ENCODE measurements around the gene MAP2K4.
"Not testable (repeated sequence)": the region's sequence is repeated elsewhere in the genome, so short reads cannot be mapped to it uniquely, and the experiment has no call there.

The MAP2K4 gene

DNA sequence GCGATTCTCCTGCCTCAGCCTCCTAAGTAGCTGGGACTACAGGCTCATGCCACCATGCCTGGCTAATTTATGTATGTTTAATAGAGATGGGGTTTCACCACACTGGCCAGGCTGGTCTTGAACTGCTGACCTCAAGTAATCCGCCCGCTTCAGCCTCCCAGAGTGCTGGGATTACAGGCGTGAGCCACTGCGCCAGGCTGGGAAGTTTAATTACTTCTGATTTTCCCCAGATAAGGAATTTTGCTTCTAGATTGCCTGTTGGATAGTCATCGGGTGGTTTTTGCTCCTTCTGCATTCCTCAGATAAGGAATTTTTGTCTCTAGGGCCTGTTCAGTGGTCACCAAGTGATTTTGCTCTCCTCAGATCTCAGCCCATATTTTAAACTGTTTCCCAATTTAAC lies 112.5 kb downstream of the MAP2K4 start:
- no peak overlapping the region for H3K4me3 ChIP-seq
- no peak overlapping the region for H3K4me2 ChIP-seq
- H3K36me3 ChIP-seq, result peaks cover 76 to 100% (median 96%) of the 10 kb centered on the region in 11 experiments
- no peak overlapping the region for H3K27ac ChIP-seq
- no peak for TF ChIP-seq Cebpa-rat (IDR thresholded peaks at IDR 0.05)
- H4K20me1 ChIP-seq, result 0 out of 22 replicates have a peak, but pooled peaks cover 0 to 4% (median 0%) of the 10 kb centered on the region in 11 experiments
- no peaks in the 10 kb centered on the region for H3K27me3 ChIP-seq
- H3K4me1 ChIP-seq, result no peaks in the 10 kb centered on the region
- peaks cover 11 to 29% (median 23%) of the 10 kb centered on the region in 11 experiments; a peak in 21 of 22 replicates for H3K9me3 ChIP-seq (replicated peaks in 1 of 11)
- H3K9ac ChIP-seq, result no peak overlapping the region

- no peak overlapping the region for H3K9ac ChIP-seq
- peaks cover 11 to 29% (median 23%) of the 10 kb centered on the region in 11 experiments; a peak in 21 of 22 replicates for H3K9me3 ChIP-seq (replicated peaks in 1 of 11)
- no peaks in the 10 kb centered on the region for H3K27me3 ChIP-seq
- no peak overlapping the region for H3K4me3 ChIP-seq
- no peaks in the 10 kb centered on the region for H3K4me1 ChIP-seq
- no peak for TF ChIP-seq Cebpa-rat (IDR thresholded peaks at IDR 0.05)
- peaks cover 76 to 100% (median 92%) of the 10 kb centered on the region in 11 experiments for H3K36me3 ChIP-seq
- 0 out of 22 replicates have a peak, but pooled peaks cover 0 to 4% (median 0%) of the 10 kb centered on the region in 11 experiments for H4K20me1 ChIP-seq
- no peak overlapping the region for H3K27ac ChIP-seq
- H3K4me2 ChIP-seq, result no peak overlapping the region
These were observed 113.4 kb downstream of the MAP2K4 start for GRCh38 chr17:12134101-12134500.

- peaks cover 72 to 99% (median 90%) of the 10 kb centered on the region in 11 experiments for H3K36me3 ChIP-seq
- H3K4me2 ChIP-seq, result no peak overlapping the region
- H3K9me3 ChIP-seq (replicated peaks in 1 of 11), result peaks cover 11 to 29% (median 23%) of the 10 kb centered on the region in 11 experiments; a peak in 21 of 22 replicates
- no peak overlapping the region for H3K9ac ChIP-seq
- no peak overlapping the region for H3K27ac ChIP-seq
- no peaks in the 10 kb centered on the region for H3K27me3 ChIP-seq
- TF ChIP-seq Cebpa-rat (IDR thresholded peaks at IDR 0.05), result no peak
- H3K4me1 ChIP-seq, result no peaks in the 10 kb centered on the region
- no peaks in the 10 kb centered on the region for H4K20me1 ChIP-seq
- H3K4me3 ChIP-seq, result no peak overlapping the region
These were observed 113.9 kb downstream of the MAP2K4 start for GRCh38 chr17:12134587-12134986.

DNA sequence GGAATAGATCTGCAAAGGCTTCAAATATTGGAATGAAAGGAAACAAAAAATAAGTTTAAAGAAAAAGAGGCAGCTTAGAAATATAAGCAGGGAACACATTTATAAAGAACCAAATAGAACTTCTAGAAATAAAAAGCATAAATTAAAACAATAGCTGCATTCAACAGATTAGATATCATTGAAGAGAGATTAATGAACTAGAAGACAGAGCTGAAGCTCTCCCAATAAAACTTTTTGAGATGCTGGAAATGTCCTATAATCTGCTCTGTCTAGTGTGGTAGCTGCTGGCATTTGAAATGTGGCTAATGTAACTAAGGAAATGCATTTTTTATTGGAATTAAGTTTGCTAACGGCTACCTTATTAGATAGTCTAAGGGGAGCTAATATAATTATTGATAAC lies 115.6 kb downstream of the MAP2K4 start:
- no peaks in the 10 kb centered on the region for H3K27me3 ChIP-seq
- peaks cover 11 to 29% (median 23%) of the 10 kb centered on the region in 11 experiments; a peak in 21 of 22 replicates for H3K9me3 ChIP-seq (replicated peaks in 1 of 11)
- H3K9ac ChIP-seq, result no peak overlapping the region
- TF ChIP-seq Cebpa-rat (IDR thresholded peaks at IDR 0.05), result no peak
- H3K4me2 ChIP-seq, result no peak overlapping the region
- no peak overlapping the region for H3K27ac ChIP-seq
- no peaks in the 10 kb centered on the region for H3K4me1 ChIP-seq
- peaks cover 79 to 99% (median 90%) of the 10 kb centered on the region in 11 experiments for H3K36me3 ChIP-seq
- no peak overlapping the region for H3K4me3 ChIP-seq
- no peaks in the 10 kb centered on the region for H4K20me1 ChIP-seq

GRCh38 chr17:12136646-12137045 lies 116.0 kb downstream of the MAP2K4 start:
- Histone ChIP-seq H3K27ac (no peak overlapping the region), H3K9ac (no peak overlapping the region), H3K4me3 (no peak overlapping the region), H4K20me1 (no peaks in the 10 kb centered on the region), H3K4me2 (no peak overlapping the region), H3K4me1 (no peaks in the 10 kb centered on the region), H3K36me3 (peaks cover 79 to 99% (median 90%) of the 10 kb centered on the region in 11 experiments), H3K9me3 (replicated peaks in 1 of 11) (peaks cover 11 to 29% (median 23%) of the 10 kb centered on the region in 11 experiments; a peak in 21 of 22 replicates), H3K27me3 (no peaks in the 10 kb centered on the region)
- no peak for TF ChIP-seq Cebpa-rat (IDR thresholded peaks at IDR 0.05)

DNA sequence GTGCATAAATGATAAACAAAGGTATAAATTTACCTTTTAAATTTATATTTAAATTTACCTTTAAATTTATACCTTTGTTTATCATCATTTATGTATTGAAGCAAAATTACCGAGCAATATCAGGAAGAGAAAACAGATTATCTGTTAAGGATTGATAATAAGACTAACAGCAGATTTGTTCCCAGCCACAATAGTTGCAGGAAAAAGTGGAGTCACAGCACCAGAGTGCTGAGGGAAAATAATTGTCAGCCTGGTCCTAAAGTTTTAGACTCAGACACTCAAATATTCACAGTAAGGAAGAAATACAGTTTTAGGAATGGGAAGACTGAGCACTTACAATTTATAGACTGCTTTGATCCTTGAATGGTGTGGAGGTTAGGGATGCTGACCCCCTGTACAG lies 117.2 kb downstream of the MAP2K4 start:
- Histone ChIP-seq H3K36me3 (peaks cover 84 to 99% (median 92%) of the 10 kb centered on the region in 11 experiments), H3K4me1 (no peaks in the 10 kb centered on the region), H3K27me3 (no peaks in the 10 kb centered on the region), H3K27ac (no peak overlapping the region), H3K4me2 (no peak overlapping the region), H4K20me1 (no peaks in the 10 kb centered on the region), H3K9ac (no peak overlapping the region), H3K9me3 (replicated peaks in 1 of 11) (peaks cover 11 to 29% (median 23%) of the 10 kb centered on the region in 11 experiments; a peak in 21 of 22 replicates), H3K4me3 (no peak overlapping the region)
- no peak for TF ChIP-seq Cebpa-rat (IDR thresholded peaks at IDR 0.05)

DNA sequence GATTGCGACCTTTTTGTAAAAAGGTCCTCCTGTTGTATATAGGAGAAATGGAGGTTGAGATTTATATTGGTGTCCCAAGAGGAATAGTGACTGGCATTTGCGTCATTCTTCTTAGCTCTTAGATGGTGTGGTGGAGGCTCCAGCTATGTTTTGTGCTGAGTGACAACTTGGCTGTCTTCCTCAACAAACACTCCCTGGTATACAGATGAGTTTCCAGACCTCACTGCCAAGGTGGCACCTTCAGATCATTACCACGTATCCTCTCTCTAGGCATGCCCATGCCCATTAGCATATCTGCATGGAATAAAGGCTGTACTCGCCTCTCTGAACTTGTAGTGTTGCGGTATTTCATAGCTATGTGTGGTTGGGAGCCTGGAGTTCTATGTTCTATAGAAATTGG lies 120.0 kb downstream of the MAP2K4 start:
- Histone ChIP-seq H4K20me1 (no peaks in the 10 kb centered on the region), H3K9me3 (replicated peaks in 1 of 11) (peaks cover 4 to 18% (median 14%) of the 10 kb centered on the region in 11 experiments; a peak in 20 of 22 replicates), H3K4me3 (no peak overlapping the region), H3K4me2 (no peak overlapping the region), H3K27me3 (no peaks in the 10 kb centered on the region), H3K4me1 (no peaks in the 10 kb centered on the region), H3K9ac (no peak overlapping the region), H3K27ac (no peak overlapping the region), H3K36me3 (peaks cover 73 to 99% (median 88%) of the 10 kb centered on the region in 11 experiments)
- TF ChIP-seq Cebpa-rat (IDR thresholded peaks at IDR 0.05), result no peak

- not testable (repeated sequence) for H3K27ac ChIP-seq, H4K20me1 ChIP-seq, H3K4me3 ChIP-seq, H3K4me1 ChIP-seq, H3K4me2 ChIP-seq, H3K27me3 ChIP-seq, H3K9ac ChIP-seq, H3K36me3 ChIP-seq
- H3K9me3 ChIP-seq (replicated peaks in 1 of 11), result peaks cover 8 to 25% (median 17%) of the 10 kb centered on the region in 11 experiments; a peak in 21 of 22 replicates
These were observed 141.5 kb downstream of the MAP2K4 start for GRCh38 chr17:12162187-12162586.

DNA sequence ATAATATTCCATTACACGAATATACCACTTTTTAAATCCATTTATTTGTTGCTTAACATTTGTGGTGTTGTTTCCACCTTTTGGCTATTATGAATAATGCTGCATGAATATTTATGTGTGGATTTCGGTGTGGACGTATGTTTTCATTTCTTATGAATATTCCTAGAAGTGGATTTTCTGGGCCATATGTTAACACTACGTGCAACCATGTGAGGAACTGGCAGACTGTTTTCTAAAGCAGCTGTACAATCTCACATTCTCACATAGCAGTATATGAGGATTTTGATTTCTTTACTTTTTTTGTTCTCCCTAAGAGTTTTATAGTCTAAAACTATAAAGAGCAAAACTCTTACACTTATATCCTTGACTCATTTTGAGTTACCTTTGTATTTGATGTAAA lies 143.4 kb downstream of the MAP2K4 start:
- no peaks in the 10 kb centered on the region for H4K20me1 ChIP-seq
- H3K4me1 ChIP-seq, result 0 out of 20 replicates have a peak, but pooled peaks cover 0 to 4% (median 0%) of the 10 kb centered on the region in 10 experiments
- peaks cover 8 to 25% (median 17%) of the 10 kb centered on the region in 11 experiments; a peak in 21 of 22 replicates for H3K9me3 ChIP-seq (replicated peaks in 1 of 11)
- no peak overlapping the region for H3K9ac ChIP-seq
- H3K4me2 ChIP-seq, result no peak overlapping the region
- no peak overlapping the region for H3K27ac ChIP-seq
- no peaks in the 10 kb centered on the region for H3K27me3 ChIP-seq
- TF ChIP-seq Cebpa-rat (IDR thresholded peaks at IDR 0.05), result no peak
- no peaks in the 10 kb centered on the region for H3K36me3 ChIP-seq
- H3K4me3 ChIP-seq, result no peak overlapping the region

GRCh38 chr17:12178644-12179330 lies 158.1 kb downstream of the MAP2K4 start:
- no peak overlapping the region for H3K4me2 ChIP-seq
- H3K27me3 ChIP-seq, result no peaks in the 10 kb centered on the region
- no peaks in the 10 kb centered on the region for H3K36me3 ChIP-seq
- H3K4me1 ChIP-seq, result no peaks in the 10 kb centered on the region
- no peak for TF ChIP-seq Cebpa-rat (IDR thresholded peaks at IDR 0.05)
- no peak overlapping the region for H3K27ac ChIP-seq
- H4K20me1 ChIP-seq, result no peaks in the 10 kb centered on the region
- H3K9me3 ChIP-seq (replicated peaks in 1 of 11), result no peaks in the 10 kb centered on the region
- H3K4me3 ChIP-seq, result no peak overlapping the region
- no peak overlapping the region for H3K9ac ChIP-seq
